HepG2 (cell line): Measurements from ENCODE around the gene CCDC144A. TPM values are rescaled to one million over a fixed set of nuclear protein-coding genes. Genes with fewer than 3 reads are reported as not detected.

Experiments used
- AGO2 ChIP-seq: fragments of 200-400 bp; formaldehyde crosslinking; optimal IDR thresholded peaks from 2 replicates; pipeline ENCODE3; 2017; ENCODE audit warnings: mild to moderate bottlenecking, low read depth, low read length, moderate library complexity
- ATF4 ChIP-seq, 2 experiments: fragments of 450-650 bp in 1 of 2; sonication (generic) in 1 of 2; formaldehyde crosslinking; IDR thresholded peaks; 2 replicates each; pipeline versions ENCODE4 v1.5.0 to v1.8.0; 2020 to 2022; ENCODE audit warnings: mild to moderate bottlenecking in 1 of 2, missing genetic modification reagents in 1 of 2
- CEBPB ChIP-seq: IDR thresholded peaks from 2 replicates; pipeline ENCODE4 v1.6.1; 2011; ENCODE audit warnings: low read depth, low read length, improper control_type of control experiment, borderline replicate concordance
- EZH2 ChIP-seq: conservative IDR thresholded peaks from 2 replicates; pipeline ENCODE4 v1.6.1; 2012; ENCODE audit warnings: mild to moderate bottlenecking, low read depth, low read length, moderate library complexity
- HNRNPLL ChIP-seq: fragments of 200-400 bp; formaldehyde crosslinking; IDR thresholded peaks from 2 replicates; pipeline ENCODE4 v1.6.1; 2017; ENCODE audit warnings: mild to moderate bottlenecking, low read depth, low read length; ENCODE audit not compliant: poor library complexity, severe bottlenecking
- KDM2A ChIP-seq: sonication (generic); formaldehyde crosslinking; IDR thresholded peaks from 2 replicates; pipeline ENCODE4 v1.4.0; 2020; ENCODE audit warnings: low read depth, missing genetic modification reagents, borderline replicate concordance
- MAFK ChIP-seq, 2 experiments: IDR thresholded peaks in 1 of 2; conservative IDR thresholded peaks in 1 of 2; 2 replicates each; pipeline ENCODE4 v1.6.1; 2011; ENCODE audit warnings: improper control_type of control experiment in 2 of 2, low read length in 2 of 2
- MTF2 ChIP-seq: sonication (generic); formaldehyde crosslinking; IDR thresholded peaks from 2 replicates; pipeline ENCODE4 v1.5.0; 2020; ENCODE audit warnings: missing genetic modification reagents, borderline replicate concordance
- RBM39 ChIP-seq: fragments of 200-400 bp; formaldehyde crosslinking; IDR thresholded peaks from one replicate; pipeline ENCODE4 v1.6.1; 2018; ENCODE audit warnings: antibody characterized with exemption, mild to moderate bottlenecking, low read depth, low read length; ENCODE audit not compliant: poor library complexity, severe bottlenecking
- SMAD3 ChIP-seq: sonication (generic); formaldehyde crosslinking; IDR thresholded peaks from 2 replicates; pipeline ENCODE4 v1.4.0; 2020; ENCODE audit warnings: missing genetic modification reagents
- SOX5 ChIP-seq: IDR thresholded peaks from 2 replicates; pipeline ENCODE4 v1.6.1; 2016; ENCODE audit warnings: borderline replicate concordance
- SUZ12 ChIP-seq: fragments of 150-350 bp; IDR thresholded peaks from 2 replicates; pipeline ENCODE4 v1.6.1; 2014; ENCODE audit warnings: low read depth, low read length
- ZC3H4 ChIP-seq: sonication (generic); formaldehyde crosslinking; IDR thresholded peaks from 2 replicates; pipeline ENCODE4 v1.4.0; 2020; ENCODE audit warnings: missing genetic modification reagents, borderline replicate concordance
- ZNF143 ChIP-seq: sonication (generic); formaldehyde crosslinking; IDR thresholded peaks from 2 replicates; pipeline ENCODE4 v1.4.0; 2020; ENCODE audit warnings: missing genetic modification reagents
- ZNF431 ChIP-seq: sonication (generic); formaldehyde crosslinking; IDR thresholded peaks from 2 replicates; pipeline ENCODE4 v1.9.0; 2022; ENCODE audit warnings: missing genetic modification reagents, low read depth, mild to moderate bottlenecking, borderline replicate concordance
- ZNF556 ChIP-seq: sonication (generic); formaldehyde crosslinking; IDR thresholded peaks from 2 replicates; pipeline ENCODE4 v1.4.0; 2020; ENCODE audit warnings: mild to moderate bottlenecking, missing genetic modification reagents, borderline replicate concordance
- ZNF816 ChIP-seq: sonication (generic); formaldehyde crosslinking; IDR thresholded peaks from 2 replicates; pipeline ENCODE4 v1.8.0; 2022; ENCODE audit warnings: missing genetic modification reagents, mild to moderate bottlenecking, borderline replicate concordance
- polyA plus RNA-seq, 8 experiments: library from polyadenylated mRNA; depleted of rRNA in 3 of 8; stranded (reverse) in 7 of 8; unstranded in 1 of 8; fragments of >200 nt; fragmentation: Illumina TruSeq in 4 of 8; extraction: Trizol in 4 of 8; gene quantifications; 2 replicates each; pipeline versions ENCODE4 v1.2.1 to v1.2.3, GENCODE V29; 2011 to 2016; ENCODE audit warnings: low read depth in 4 of 8, missing spikeins in 1 of 8, mixed read lengths in 1 of 8; ENCODE audit not compliant: insufficient read depth in 1 of 8
- total RNA-seq, 5 experiments: library from RNA; depleted of rRNA; stranded (reverse); fragments of >200 nt; fragmentation: Illumina TruSeq; extraction: Trizol; gene quantifications; 2 replicates each; pipeline ENCODE4 v1.2.3, GENCODE V29; 2016; ENCODE audit warnings: low read depth in 1 of 5
- TF ChIP-seq, protein P1 (sequence below): IDR thresholded peaks from 2 replicates; pipeline ENCODE4 v1.6.1; 2012; ENCODE audit warnings: low read length, improper control_type of control experiment
- TF ChIP-seq, protein P2 (sequence below): sonication (generic); formaldehyde crosslinking; IDR thresholded peaks from 2 replicates; pipeline ENCODE4 v1.8.1; 2023; ENCODE audit warnings: mild to moderate bottlenecking, moderate library complexity, missing genetic modification reagents
- TF ChIP-seq, protein P3 (sequence below): sonication (generic); formaldehyde crosslinking; IDR thresholded peaks from 2 replicates; pipeline ENCODE4 v1.4.0; 2020; ENCODE audit warnings: missing genetic modification reagents
- TF ChIP-seq, protein P4 (sequence below): sonication (generic); formaldehyde crosslinking; conservative IDR thresholded peaks from 2 replicates; pipeline ENCODE4 v1.8.0; 2022; ENCODE audit warnings: low read depth, missing genetic modification reagents

CCDC144A gene
- total and polyA plus RNA-seq, 2 of the 13 experiments (the other 11 are each of a cell fraction or from before 2014, with no cell fraction given), result 0.09 TPM; not detected in 1

GRCh38 chr17:16653367-16654041, 36.5 kb upstream of the CCDC144A start, which contains the start of gene ZNF624 (continued):
- TF ChIP-seq SOX5 (CRISPR knock-in tag), result no peak
- peak; percentile 96 for TF ChIP-seq ZNF143 (CRISPR knock-in tag)
- TF ChIP-seq RBM39, result peak; percentile 91
- no peak for TF ChIP-seq ATF4 (CRISPR knock-in tag; IDR thresholded peaks at IDR 0.05)
- TF ChIP-seq SMAD3 (CRISPR knock-in tag), result peak; percentile 49; the same call in 1 of the 2 replicates
- TF ChIP-seq, protein P1, sequence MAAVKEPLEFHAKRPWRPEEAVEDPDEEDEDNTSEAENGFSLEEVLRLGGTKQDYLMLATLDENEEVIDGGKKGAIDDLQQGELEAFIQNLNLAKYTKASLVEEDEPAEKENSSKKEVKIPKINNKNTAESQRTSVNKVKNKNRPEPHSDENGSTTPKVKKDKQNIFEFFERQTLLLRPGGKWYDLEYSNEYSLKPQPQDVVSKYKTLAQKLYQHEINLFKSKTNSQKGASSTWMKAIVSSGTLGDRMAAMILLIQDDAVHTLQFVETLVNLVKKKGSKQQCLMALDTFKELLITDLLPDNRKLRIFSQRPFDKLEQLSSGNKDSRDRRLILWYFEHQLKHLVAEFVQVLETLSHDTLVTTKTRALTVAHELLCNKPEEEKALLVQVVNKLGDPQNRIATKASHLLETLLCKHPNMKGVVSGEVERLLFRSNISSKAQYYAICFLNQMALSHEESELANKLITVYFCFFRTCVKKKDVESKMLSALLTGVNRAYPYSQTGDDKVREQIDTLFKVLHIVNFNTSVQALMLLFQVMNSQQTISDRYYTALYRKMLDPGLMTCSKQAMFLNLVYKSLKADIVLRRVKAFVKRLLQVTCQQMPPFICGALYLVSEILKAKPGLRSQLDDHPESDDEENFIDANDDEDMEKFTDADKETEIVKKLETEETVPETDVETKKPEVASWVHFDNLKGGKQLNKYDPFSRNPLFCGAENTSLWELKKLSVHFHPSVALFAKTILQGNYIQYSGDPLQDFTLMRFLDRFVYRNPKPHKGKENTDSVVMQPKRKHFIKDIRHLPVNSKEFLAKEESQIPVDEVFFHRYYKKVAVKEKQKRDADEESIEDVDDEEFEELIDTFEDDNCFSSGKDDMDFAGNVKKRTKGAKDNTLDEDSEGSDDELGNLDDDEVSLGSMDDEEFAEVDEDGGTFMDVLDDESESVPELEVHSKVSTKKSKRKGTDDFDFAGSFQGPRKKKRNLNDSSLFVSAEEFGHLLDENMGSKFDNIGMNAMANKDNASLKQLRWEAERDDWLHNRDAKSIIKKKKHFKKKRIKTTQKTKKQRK, result no peak
- TF ChIP-seq AGO2, result peak; percentile 70
- peak; percentile 71; the same call in 1 of the 2 replicates for TF ChIP-seq ZNF816 (CRISPR knock-in tag)
- no peak for TF ChIP-seq ZC3H4 (CRISPR knock-in tag)
- no peak for TF ChIP-seq MTF2
- no peak for TF ChIP-seq CEBPB
- TF ChIP-seq, protein P2, sequence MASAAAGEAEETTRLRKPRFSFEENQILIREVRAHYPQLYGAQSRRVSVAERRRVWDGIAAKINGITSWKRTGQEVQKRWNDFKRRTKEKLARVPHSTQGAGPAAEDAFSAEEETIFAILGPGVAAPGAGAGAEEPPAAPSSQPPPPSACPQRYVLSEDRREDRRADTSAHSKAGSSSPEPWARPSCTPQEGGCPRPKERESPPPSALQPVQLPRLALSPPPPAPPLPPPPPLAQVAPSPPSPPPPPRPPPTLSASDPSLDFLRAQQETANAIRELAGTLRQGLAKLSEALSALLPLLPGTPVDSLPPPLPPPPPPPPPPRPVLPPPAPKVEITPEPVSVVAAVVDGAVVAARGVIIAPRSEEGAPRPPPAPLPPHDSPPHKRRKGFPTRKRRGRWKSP (CRISPR knock-in tag), result no peak
- TF ChIP-seq EZH2, result no peak
- TF ChIP-seq, protein P3, sequence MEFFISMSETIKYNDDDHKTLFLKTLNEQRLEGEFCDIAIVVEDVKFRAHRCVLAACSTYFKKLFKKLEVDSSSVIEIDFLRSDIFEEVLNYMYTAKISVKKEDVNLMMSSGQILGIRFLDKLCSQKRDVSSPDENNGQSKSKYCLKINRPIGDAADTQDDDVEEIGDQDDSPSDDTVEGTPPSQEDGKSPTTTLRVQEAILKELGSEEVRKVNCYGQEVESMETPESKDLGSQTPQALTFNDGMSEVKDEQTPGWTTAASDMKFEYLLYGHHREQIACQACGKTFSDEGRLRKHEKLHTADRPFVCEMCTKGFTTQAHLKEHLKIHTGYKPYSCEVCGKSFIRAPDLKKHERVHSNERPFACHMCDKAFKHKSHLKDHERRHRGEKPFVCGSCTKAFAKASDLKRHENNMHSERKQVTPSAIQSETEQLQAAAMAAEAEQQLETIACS (CRISPR knock-in tag), result peak; percentile 12; the same call in 1 of the 2 replicates
- peak; percentile 72 for TF ChIP-seq HNRNPLL
- TF ChIP-seq, protein P4, sequence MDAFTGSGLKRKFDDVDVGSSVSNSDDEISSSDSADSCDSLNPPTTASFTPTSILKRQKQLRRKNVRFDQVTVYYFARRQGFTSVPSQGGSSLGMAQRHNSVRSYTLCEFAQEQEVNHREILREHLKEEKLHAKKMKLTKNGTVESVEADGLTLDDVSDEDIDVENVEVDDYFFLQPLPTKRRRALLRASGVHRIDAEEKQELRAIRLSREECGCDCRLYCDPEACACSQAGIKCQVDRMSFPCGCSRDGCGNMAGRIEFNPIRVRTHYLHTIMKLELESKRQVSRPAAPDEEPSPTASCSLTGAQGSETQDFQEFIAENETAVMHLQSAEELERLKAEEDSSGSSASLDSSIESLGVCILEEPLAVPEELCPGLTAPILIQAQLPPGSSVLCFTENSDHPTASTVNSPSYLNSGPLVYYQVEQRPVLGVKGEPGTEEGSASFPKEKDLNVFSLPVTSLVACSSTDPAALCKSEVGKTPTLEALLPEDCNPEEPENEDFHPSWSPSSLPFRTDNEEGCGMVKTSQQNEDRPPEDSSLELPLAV, result no peak
- TF ChIP-seq MAFK (conservative IDR thresholded peaks at IDR 0.05 in 1 of 2, IDR thresholded peaks at IDR 0.05 in 1 of 2; ENCODE audit: low read length in 2 of 2), result no peak
- peak; percentile 63 for TF ChIP-seq SUZ12
- peak; percentile 84; the same call in 1 of the 2 replicates for TF ChIP-seq ZNF556 (CRISPR knock-in tag)
- no peak for TF ChIP-seq ZNF431
- TF ChIP-seq KDM2A (CRISPR knock-in tag), result peak; percentile 80; the same call in 1 of the 2 replicates
